OCI-LY1 (cell line): ENCODE measurements around the gene SLC2A13.

Source experiments
- H2AFZ ChIP-seq: fragments of 200-600 bp; sonication (generic), shearing (Covaris generic); 2 replicates; pipeline ENCODE4 v1.6.0; 2014; ENCODE audit warnings: antibody characterized with exemption, mild to moderate bottlenecking, low read length
- H3F3A ChIP-seq: fragments of 200-600 bp; sonication (generic), shearing (Covaris generic); 2 replicates; pipeline ENCODE4 v1.6.0; 2014; ENCODE audit warnings: mild to moderate bottlenecking, antibody characterized with exemption, low read length, moderate library complexity; ENCODE audit not compliant: insufficient read depth
- H3K27ac ChIP-seq: fragments of 200-600 bp; sonication (generic); 2 replicates; pipeline ENCODE4 v1.5.1; 2014; ENCODE audit warnings: low read length, mixed run types, mild to moderate bottlenecking, low read depth; ENCODE audit not compliant: poor library complexity, severe bottlenecking
- H3K27me3 ChIP-seq: fragments of 200-600 bp; sonication (generic); 2 replicates; pipeline ENCODE4 v1.6.0; 2014; ENCODE audit warnings: antibody characterized with exemption, mild to moderate bottlenecking, low read length, moderate library complexity; ENCODE audit not compliant: insufficient read depth
- H3K36me3 ChIP-seq: fragments of 200-600 bp; sonication (generic); 2 replicates; pipeline ENCODE4 v1.6.1; 2014; ENCODE audit warnings: mild to moderate bottlenecking, antibody characterized with exemption, low read length, moderate library complexity, mixed read lengths; ENCODE audit not compliant: insufficient read depth
- H3K4me1 ChIP-seq: fragments of 200-600 bp; sonication (generic); 2 replicates; pipeline ENCODE4 v1.5.1; 2014; ENCODE audit warnings: mild to moderate bottlenecking, low read length, moderate library complexity; ENCODE audit not compliant: insufficient read depth, severe bottlenecking
- H3K4me2 ChIP-seq: fragments of 200-600 bp; sonication (generic), shearing (Covaris generic); 2 replicates; pipeline ENCODE4 v1.6.1; 2014; ENCODE audit warnings: low read length
- H3K4me3 ChIP-seq: fragments of 200-600 bp; sonication (generic); 2 replicates; pipeline ENCODE4 v1.5.1; 2014; ENCODE audit warnings: low read length, low read depth, mild to moderate bottlenecking, mixed read lengths; ENCODE audit not compliant: poor library complexity, severe bottlenecking
- H3K79me2 ChIP-seq: fragments of 200-600 bp; shearing (Covaris generic); 2 replicates; pipeline ENCODE4 v1.6.1; 2016; ENCODE audit warnings: mixed run types, low read length, mixed read lengths; ENCODE audit not compliant: insufficient read depth
- H3K9ac ChIP-seq: fragments of 200-600 bp; sonication (generic), shearing (Covaris generic); 2 replicates; pipeline ENCODE4 v1.6.1; 2014; ENCODE audit warnings: mild to moderate bottlenecking, low read length, mixed read lengths
- H3K9me2 ChIP-seq: fragments of 200-600 bp; sonication (generic), shearing (Covaris generic); 2 replicates; pipeline ENCODE4 v1.6.1; 2014; ENCODE audit warnings: low read depth, mild to moderate bottlenecking, low read length, mixed read lengths
- H3K9me3 ChIP-seq: fragments of 200-600 bp; shearing (Covaris generic); 2 replicates; pipeline ENCODE4 v1.6.1; 2014; ENCODE audit warnings: low read length, mixed read lengths
- H4K20me1 ChIP-seq: fragments of 200-600 bp; sonication (generic), shearing (Covaris generic); 2 replicates; pipeline ENCODE4 v1.6.0; 2016; ENCODE audit warnings: mild to moderate bottlenecking, low read length; ENCODE audit not compliant: insufficient read depth
- CTCF ChIP-seq: fragments of 200-600 bp; sonication (generic), shearing (Covaris generic); IDR thresholded peaks from 2 replicates; pipeline ENCODE4 v1.5.1; 2017; ENCODE audit warnings: mild to moderate bottlenecking, antibody characterized with exemption, low read length, moderate library complexity, mixed read lengths
- EZH2 ChIP-seq: fragments of 200-600 bp; sonication (generic), shearing (Covaris generic); IDR thresholded peaks from 2 replicates; pipeline ENCODE4 v1.8.0; 2017; ENCODE audit warnings: borderline replicate concordance, mixed run types, mild to moderate bottlenecking, antibody characterized with exemption, low read length, moderate library complexity, mixed read lengths

Gene SLC2A13

GRCh38 chr12:40015345-40015744 lies 90.5 kb downstream of the SLC2A13 start:
- Histone ChIP-seq H3K36me3 (no peaks in the 10 kb centered on the region), H2AFZ (no peak overlapping the region), H4K20me1 (no peaks in the 10 kb centered on the region), H3K9me3 (no peaks in the 10 kb centered on the region), H3K4me2 (no peak overlapping the region), H3K4me1 (peaks cover 17% of the 10 kb centered on the region), H3K79me2 (no peaks in the 10 kb centered on the region), H3K9ac (no peak overlapping the region), H3K9me2 (no peaks in the 10 kb centered on the region), H3K27ac (no peak overlapping the region), H3F3A (no peaks in the 10 kb centered on the region), H3K4me3 (no peak overlapping the region), H3K27me3 (no peaks in the 10 kb centered on the region)
- TF ChIP-seq EZH2: no peak
- no peak for TF ChIP-seq CTCF

- H3K4me2 ChIP-seq: no peak overlapping the region
- H3K4me3 ChIP-seq: no peak overlapping the region
- H3K27ac ChIP-seq: no peak overlapping the region
- H4K20me1 ChIP-seq: no peaks in the 10 kb centered on the region
- no peak overlapping the region for H2AFZ ChIP-seq
- no peak for TF ChIP-seq EZH2
- TF ChIP-seq CTCF: no peak
- no peaks in the 10 kb centered on the region for H3K27me3 ChIP-seq
- H3K79me2 ChIP-seq: no peaks in the 10 kb centered on the region
- no peaks in the 10 kb centered on the region for H3F3A ChIP-seq
- no peak overlapping the region for H3K9ac ChIP-seq
- no peaks in the 10 kb centered on the region for H3K36me3 ChIP-seq
- peaks cover 19% of the 10 kb centered on the region for H3K4me1 ChIP-seq
- H3K9me3 ChIP-seq: no peaks in the 10 kb centered on the region
- H3K9me2 ChIP-seq: no peaks in the 10 kb centered on the region
Measured at GRCh38 chr12:40013847-40014246, 92.0 kb downstream of the SLC2A13 start.

GRCh38 chr12:40013292-40013691 lies 92.6 kb downstream of the SLC2A13 start:
- no peaks in the 10 kb centered on the region for H3K27me3 ChIP-seq
- H3F3A ChIP-seq: no peaks in the 10 kb centered on the region
- no peak overlapping the region for H3K9ac ChIP-seq
- H3K4me3 ChIP-seq: no peak overlapping the region
- H3K4me2 ChIP-seq: no peak overlapping the region
- H3K79me2 ChIP-seq: no peaks in the 10 kb centered on the region
- H2AFZ ChIP-seq: no peak overlapping the region
- TF ChIP-seq CTCF (no peak), EZH2 (no peak)
- H3K36me3 ChIP-seq: no peaks in the 10 kb centered on the region
- H3K9me2 ChIP-seq: no peaks in the 10 kb centered on the region
- H4K20me1 ChIP-seq: no peaks in the 10 kb centered on the region
- H3K27ac ChIP-seq: no peak overlapping the region
- H3K4me1 ChIP-seq: peaks cover 19% of the 10 kb centered on the region
- no peaks in the 10 kb centered on the region for H3K9me3 ChIP-seq
